Embryonic facial prominence (tissue), 1 donor: Measurements from ENCODE around the gene ACTL6B.

Experiments
- DNase-seq: peaks from one replicate; pipeline ENCODE4 v3.0.0-alpha.2; 2016; ENCODE audit errors: extremely low spot score

ACTL6B gene

GRCh38 chr7:100683659-100684533, 27.6 kb upstream of the ACTL6B start:
- DNase-seq: no peak

DNA sequence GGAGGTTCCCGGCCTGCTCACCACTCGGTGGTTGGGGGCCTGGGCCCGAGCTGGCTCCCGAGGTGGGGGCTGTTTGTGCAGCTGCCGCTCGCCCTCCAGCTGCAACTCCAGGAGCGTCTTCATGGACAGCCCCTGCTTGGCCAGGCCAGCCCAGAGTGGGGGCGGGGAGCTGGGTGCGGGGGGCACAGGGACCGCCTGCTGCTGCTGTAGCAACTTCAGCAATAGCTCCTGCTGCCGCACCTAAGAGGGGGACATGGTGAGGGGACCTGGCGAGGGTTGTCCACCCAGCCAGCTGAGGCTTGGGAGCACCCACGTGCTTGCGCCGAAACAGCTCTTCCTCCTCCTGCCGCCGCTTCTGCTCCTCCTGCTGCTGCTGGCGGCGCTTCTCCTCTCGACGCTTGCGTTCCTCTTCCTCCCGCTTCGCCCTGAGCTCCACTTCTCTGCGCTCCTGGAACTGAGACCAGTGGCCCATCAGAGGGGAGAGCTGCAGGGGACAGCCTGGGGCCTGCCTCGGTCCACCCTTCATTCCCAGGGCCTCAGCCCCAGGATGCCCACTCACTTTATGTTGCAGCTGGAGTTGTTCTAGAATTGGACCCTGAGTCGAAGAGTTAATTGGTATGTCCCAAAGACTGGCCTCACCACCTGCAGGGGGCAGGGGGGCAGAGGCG, 26.9 kb upstream of the ACTL6B start:
- no peak for DNase-seq

GRCh38 chr7:100682228-100682741, 26.0 kb upstream of the ACTL6B start:
- DNase-seq: no peak

GRCh38 chr7:100681491-100682227, 25.4 kb upstream of the ACTL6B start:
- DNase-seq: no peak

DNA sequence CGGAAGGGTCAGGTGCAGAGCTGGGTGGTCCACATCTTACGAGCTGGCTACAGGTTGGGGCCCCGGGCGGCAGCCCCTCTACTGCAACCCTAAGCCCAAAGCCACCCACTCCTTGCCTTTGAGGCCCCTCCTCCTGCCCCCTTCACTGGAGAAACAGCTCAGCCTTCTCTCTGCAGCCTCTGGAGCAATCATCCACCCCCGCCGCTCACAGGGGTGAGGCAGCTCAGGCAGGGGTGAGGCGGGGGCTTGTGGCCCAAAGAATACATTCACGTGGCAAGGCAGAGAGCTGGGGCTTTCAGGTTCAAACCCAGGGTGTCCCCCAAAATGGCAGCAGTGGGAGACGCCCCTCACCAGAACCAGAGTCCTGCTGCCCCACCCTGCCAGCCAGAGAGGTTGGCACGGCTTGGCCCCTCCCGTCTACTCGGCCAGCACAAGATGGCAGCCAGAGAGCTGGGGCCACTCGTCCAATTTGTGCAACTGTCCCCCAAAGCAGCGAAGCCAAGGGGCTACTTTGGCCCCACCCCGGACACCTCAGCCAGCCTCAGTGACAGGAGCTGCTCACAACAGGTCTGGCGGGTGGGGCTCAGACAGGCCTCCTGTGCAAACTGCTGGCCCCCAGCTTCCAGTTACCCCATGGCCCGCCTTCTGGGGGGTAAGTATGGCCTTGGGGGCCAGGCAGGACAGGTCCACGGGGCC, 24.5 kb upstream of the ACTL6B start:
- DNase-seq: no peak

GRCh38 chr7:100679927-100680575, 23.8 kb upstream of the ACTL6B start:
- DNase-seq: no peak

DNA sequence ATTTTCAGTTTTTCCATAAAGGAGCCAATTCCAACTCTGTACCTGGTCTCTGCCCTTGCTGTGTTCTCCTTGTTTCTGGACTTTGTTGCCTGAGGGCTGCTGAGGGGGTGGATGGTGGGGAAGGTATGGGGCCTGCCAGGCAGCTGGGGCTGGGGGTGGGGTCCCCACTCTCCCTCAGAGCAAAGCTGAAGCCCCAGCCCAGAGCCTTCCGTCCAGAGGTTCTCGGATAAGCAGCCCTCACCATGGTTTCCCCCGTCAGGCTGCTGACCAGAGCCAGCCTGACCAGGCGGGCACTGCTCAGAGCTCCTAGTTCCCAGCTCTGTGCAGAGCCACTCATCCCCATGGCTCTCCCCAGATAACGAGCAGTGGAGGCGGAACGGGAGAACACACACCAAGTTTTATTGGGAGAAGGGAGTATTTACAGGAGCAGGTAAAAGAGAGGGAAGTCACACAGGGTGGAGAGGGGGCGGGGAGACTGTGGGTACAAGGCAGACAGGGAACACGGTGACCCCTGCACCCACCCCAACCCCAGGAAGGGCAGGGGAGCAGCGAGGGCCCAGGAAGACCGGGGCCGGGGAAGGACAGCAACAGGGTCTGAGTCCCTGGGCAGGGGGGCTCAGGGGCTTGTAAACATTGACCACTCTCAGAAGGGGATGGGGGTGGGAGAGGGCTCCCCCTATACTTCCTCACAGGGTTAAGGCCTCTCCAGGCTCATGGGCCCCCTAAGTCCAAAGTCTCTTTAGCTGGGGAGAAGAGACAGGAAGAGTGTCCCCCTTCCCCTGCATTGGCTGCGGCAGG, 23.1 kb upstream of the ACTL6B start:
- DNase-seq: no peak

GRCh38 chr7:100678291-100678984, 22.2 kb upstream of the ACTL6B start:
- no peak for DNase-seq

DNA sequence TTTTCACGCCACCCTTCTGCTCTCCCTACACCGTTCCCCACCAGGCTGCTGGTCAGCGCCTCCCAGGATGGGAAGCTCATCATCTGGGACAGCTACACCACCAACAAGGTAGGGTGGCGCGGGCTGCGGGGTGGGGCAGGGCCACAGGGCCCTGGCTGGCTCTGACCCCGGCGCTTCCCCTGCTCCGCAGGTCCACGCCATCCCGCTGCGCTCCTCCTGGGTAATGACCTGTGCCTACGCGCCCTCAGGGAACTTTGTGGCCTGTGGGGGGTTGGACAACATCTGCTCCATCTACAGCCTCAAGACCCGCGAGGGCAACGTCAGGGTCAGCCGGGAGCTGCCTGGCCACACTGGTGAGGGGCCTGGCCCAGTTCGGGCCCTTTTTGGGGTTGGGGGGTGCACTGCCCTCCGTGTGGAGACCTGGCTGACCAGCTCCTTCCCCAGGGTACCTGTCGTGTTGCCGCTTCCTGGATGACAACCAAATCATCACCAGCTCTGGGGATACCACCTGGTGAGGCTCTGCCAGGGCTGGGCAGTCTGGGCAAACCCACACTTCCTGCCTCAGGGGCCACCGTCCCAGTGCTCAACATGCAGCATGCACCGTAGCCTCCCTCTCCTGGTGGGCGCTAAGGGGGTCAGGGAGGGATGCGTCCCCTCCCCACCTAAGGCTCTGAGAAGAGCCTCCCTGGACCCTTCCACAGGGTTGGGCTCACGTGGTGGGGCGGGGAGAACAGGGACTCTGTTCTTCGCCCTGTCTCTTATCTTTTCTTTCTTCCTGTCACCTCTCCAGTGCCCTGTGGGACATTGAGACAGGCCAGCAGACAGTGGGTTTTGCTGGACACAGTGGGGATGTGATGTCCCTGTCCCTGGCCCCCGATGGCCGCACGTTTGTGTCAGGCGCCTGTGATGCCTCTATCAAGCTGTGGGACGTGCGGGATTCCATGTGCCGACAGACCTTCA, 21.3 kb upstream of the ACTL6B start:
- no peak for DNase-seq

GRCh38 chr7:100676501-100677306, 20.5 kb upstream of the ACTL6B start:
- no peak for DNase-seq

DNA sequence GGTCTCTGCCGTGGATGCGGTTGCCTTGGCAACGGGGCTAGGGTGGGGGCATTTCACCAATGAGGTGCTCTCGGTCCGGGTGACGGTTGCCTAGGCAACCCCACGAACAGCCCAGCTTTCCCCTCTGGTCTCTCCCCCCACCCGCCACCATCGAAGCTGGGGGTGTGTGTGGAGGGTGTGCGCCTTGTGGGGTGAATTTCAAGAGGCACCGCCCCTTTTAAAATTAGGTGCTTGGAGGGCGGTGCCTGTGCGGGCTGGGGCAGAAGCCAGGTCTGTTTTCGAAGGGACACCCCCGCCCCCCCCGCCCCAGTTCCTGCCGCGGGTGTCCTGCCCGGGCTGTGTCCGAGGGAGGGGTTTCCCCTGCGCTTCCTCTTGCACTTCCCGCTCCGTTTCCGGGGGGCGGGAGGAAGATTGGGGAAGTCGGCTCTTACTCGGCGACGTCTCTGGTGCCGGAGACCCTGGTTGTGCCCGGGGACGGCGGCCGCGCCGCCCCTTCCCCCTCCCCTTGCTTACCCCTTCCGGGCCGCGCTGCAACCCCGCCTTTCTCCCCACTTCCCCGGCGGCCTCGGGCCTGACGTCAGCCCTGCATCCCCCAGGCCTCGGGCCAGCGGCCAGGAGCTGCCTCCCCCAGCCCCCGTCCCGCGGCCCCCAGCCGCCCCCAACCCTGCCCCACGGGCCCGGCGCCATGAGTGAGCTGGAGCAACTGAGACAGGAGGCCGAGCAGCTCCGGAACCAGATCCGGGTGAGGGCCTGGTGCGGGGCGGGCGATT, 19.5 kb upstream of the ACTL6B start:
- DNase-seq: peak; percentile 59

- no peak for DNase-seq
These were observed 18.8 kb upstream of the ACTL6B start for GRCh38 chr7:100675105-100675451.

GRCh38 chr7:100674411-100675104, 18.3 kb upstream of the ACTL6B start:
- no peak for DNase-seq

DNA sequence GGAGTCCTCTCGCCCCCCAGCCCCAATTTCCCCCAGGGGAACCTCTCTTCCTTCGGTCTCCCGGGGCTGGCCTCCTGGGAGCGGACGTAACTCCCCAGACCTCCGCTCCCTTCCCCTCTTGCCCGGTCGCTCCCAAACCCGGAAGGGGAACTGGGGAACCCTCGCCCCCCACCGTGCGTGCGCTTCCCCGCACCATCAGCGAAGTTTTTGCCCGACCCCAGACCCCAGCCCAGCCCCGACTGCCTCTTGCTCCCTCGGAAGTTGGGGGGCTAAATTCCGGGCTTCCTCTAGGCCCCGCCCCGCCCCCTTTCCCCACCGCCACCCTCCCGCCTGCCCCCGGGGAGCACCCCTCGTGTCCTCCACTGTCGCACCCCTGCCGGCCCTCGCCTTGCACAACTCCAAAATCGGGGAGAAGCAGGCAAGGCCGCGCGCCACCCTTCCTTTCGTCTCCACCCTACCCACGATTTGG, 17.7 kb upstream of the ACTL6B start:
- no peak for DNase-seq

DNA sequence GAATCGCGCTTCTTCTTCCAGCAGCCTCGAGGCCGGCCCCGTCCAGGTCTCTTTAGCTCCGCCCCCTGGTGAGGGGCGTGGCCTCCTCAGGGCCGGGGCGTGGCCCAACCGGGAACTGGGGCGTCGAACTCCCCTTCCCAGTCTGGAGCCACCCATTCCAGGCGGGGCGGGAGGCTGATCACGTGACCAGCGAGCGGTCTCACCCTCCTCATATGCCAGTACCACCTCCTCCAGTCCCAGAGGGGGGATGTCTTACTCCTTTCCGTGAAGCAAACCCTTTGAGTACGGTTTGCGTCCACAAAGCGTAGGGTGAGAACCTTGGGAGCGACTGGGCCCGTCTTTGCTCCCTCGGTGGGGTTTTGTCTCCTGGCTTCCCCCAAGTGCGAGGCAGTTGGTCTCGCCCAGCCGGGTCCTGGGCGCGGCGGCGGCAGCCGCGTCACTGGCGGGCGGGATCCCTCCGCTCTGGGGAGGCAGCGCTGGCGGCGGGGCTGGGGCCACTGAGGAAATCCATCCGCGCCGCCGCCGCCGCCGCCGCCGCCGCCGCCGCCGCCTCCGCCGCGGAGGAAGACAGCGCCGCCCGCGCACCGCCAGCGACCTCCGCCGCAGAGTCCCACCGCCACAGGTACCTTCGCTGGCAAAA, 17.2 kb upstream of the ACTL6B start, which contains the start of gene GNB2:
GNB2 (plus strand) TSS at position 439 of the 640 bp plus-strand sequence. CDS start 2,526 bp downstream, outside the sequence.
- DNase-seq: peak; percentile 96
